Endometrial microvascular endothelial cells (primary cell): ENCODE data around the gene GRAMD1B. TPM values are rescaled to one million over a fixed set of nuclear protein-coding genes. Genes with fewer than 3 reads are reported as not detected.

Experiments
- in situ Hi-C: cut with HindIII; loops from 2 replicates; pipeline ENCODE4 v1.10.0; 2017; ENCODE audit warnings: low sequenced_read_pairs, low pct_unique_long_range_greater_than_20kb; ENCODE audit errors: inconsistent ontology term
- total RNA-seq: library from RNA; depleted of rRNA; stranded (reverse); fragments of >200 nt; gene quantifications from one replicate; pipeline ENCODE4 v1.2.3, GENCODE V29; 2015; ENCODE audit errors: inconsistent ontology term

Gene GRAMD1B
- total RNA-seq, 1 donor from 2014 or later: 61.4 TPM

DNA sequence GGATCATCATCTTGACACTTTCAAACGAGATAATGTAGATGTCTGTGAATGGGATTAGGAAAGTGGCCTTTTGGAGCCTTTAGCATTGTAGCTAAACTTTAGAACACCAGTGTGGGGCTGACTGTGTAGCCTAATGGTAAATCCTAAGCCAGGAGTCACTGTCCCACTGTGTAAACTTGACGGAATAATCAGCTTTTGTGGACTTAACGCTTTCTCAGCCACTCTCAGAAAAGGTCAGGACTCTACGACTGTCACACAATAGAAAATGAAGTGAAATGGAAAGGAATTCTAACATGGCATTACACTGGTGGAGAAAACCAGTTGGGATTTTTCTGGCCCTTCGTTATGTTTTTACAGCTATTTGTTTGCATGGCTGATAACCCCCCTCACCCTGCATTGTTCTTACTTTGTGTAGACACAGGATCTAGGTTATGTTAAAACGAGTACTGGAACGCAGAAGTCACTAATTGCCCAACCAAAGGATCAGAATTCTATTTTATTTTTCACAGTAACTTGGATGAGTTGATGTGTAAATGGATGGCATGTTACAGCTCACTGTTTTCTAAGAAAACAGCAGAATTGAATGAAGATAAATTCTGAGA, 22.0 kb upstream of the GRAMD1B start:
- in situ Hi-C loops: loop anchor here (10.0 kb wide), 1 partner anchor 103 kb away; no protein-coding TSS in a partner anchor

DNA sequence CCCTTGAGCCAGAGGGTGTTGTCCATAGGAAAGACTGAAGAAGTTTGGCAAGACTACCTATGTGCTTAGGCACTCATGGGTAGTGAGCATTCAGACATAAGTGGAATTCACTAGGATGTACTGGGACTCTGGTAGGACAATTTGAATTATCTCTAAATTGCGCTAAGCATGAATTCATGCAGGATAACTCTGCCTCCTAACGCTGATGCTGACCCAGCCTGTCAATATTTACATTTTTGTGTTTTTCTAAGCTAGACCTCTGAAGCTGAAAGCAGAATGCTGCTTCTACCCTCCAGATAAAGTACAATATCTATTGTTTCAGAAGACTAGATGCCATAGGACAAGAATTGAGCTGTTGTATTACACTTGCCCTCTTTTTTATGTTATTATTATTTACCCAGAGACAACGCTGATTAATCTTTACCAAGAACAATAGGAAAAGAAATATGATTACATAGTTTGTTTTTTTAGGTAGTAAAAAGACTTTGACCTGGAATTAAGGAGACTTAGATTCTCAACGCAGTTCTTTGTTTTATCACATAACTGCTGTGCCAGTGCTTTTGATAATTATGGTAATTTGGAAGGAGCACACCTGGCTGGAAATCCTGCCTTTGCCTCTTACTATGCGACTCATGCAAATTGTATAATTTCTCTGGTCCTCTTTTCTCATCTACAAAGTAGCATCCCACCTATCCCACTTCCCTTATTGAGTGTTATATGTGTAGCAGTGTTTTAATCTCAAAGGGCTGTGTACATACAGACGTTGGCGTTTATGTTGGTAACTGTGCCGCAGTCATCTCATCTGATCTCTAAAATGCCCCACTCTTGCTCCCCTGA, 21.2 kb upstream of the GRAMD1B start:
- in situ Hi-C loops: loop anchor here (10.0 kb wide), 1 partner anchor 104 kb away; no protein-coding TSS in a partner anchor

DNA sequence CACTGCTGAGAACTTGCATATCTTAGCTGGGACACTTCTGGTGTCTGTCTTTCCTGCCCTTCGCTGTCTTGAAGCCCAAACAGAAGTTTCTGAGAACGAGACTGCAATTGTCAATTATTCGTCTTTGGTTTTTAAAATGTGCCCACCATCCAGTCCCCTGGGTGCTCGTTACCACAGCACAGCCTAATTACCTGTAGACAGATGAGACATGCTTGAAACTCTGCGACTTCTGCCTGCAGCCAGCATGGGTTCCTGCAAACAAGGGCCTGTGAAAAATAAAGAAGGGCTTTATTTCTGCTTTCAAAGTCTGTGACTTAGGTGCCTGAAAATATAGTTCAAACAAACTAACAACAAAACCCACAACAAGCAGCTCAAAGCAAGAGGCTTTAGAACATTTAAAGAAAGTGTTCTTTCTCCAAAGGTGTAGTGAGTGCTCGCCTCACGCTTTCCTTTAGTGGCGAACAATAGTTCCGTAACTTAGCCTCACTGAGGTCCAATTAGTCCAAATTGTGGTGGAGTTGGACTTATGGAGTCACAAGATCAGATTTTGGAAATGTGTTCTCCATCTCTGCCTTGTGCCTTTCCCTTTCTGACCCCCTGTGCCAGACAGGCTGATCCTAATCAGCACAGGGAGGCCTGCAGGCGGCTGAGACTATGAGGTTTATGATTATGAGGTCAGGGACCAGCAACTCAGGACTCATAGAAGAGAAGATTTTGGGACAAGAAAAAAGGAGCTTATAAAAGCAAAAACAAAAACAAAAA, 20.4 kb upstream of the GRAMD1B start:
- in situ Hi-C loops: loop anchor here (10.0 kb wide), 1 partner anchor 105 kb away; no protein-coding TSS in a partner anchor

DNA sequence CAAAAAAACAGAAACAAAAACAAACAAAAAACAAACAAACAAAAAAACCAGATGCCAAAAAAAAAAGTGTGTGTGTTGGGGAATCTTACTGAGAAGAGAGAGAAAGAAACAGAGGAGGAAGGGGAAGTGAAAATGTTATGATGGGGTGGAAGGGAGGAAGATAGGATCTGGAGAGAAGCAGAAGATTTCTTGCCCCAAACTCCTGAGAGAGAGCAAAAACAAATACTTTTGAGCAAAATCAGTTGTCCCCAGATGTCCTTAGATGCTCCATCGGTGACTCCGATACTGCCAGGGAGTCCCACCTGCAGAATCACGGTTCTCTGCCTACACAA, 19.9 kb upstream of the GRAMD1B start:
- in situ Hi-C loops: no loop called here

DNA sequence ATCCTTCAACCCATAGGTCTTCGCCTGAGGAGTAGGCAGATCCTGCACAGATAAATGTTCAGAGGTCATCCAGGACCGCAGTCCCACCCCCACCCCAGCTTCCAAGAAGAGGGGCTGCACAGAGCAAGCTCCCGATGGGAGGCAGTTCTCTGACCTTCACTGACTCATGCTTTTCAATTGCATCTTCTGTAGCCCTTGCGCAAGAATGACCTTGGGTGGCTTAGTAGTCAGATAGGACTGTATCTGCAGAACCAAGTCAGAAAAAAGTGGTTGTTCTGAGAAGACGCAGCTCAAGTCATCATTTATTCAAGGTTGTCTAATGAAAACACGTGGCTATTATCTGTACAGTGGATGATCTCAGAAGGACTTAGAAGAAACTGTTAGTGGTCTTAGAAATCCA, 16.4 kb upstream of the GRAMD1B start:
- in situ Hi-C loops: no loop called here

DNA sequence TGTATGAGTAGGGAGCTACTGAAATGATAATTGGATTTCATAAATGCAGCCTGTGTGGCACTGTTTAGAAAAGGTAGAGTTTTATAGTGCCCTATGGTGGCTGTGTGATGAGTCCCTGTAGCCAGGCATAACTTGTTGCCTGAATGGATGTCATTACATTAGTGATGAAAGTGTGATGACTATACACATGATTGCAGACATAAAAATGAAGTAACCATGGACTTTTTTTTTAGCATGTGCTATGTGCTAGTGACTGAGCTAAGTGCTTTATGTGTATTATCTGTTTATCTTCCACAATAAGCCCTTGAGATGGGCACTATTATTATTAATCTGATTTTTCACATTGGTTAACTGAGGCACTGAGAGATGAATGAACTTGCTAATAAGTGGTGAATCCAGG, 13.5 kb upstream of the GRAMD1B start:
- in situ Hi-C loops: no loop called here

DNA sequence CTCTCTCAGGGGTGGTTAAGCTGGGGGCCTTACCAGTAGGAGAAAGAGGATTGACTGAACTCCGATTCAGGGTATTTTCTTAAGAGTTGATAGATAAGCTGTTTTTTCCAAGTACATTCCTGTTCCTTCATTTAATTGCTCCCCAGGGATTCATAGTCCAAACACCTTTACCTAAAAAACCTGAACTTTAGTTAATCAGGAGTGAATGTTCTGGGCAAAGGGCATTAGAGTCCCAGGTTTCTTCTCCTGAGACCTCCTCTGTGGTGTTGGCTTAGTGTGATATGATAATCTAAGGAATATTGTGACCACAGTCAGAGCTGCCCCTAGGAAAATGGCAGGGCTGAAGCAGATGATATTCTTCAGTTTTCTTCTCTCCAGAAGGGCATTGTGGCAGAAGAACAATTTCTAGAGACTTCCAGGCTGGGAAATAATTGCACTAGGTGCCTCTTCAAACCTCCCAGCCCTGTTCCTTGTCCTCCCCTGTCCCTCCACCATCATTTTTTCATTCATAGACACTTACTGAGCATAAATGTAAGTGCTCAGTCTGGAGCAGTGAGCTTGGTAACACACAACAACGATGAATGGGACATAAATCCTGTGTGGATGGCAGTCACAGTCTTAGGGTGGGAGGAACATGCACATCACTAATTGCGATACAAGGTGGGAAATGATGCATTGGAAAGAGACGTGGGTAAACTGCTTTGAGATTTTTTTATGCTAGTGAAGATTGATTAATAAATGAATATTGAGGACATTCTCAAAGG, 11.5 kb upstream of the GRAMD1B start:
- in situ Hi-C loops: no loop called here

DNA sequence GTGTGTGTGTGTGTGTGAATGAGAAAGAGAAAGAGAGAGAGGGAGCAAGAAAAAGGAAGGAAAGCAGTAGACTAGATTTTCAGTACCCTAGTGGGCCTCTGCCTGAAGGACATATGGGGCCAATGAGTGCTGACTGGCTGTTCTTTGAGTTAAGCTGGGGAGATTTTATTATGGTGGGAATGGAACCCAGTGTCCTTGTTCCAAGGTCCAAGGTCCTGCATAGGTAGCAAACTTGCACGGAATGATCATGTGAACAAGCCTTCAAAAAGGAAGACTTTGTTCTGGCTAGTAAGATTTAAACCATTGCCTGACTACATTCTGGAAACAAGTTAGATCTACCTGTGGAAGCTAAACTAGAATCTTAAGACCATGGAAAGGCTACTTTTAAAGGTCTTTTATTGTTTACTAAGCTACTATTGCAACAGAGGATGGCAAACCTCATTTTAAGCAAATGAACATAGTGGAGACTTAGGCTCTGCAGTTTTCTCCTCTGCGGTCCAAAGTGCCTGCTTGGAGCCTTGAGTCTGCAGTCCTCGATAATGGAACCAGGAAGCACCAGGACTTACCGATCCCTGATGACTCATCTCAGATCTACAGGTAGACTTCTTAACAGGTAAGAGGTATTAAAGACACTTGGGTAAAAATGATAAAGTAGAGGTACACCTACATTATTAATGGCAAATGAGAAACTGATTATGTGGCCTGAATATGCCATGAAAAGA, 10.2 kb upstream of the GRAMD1B start:
- in situ Hi-C loops: no loop called here

DNA sequence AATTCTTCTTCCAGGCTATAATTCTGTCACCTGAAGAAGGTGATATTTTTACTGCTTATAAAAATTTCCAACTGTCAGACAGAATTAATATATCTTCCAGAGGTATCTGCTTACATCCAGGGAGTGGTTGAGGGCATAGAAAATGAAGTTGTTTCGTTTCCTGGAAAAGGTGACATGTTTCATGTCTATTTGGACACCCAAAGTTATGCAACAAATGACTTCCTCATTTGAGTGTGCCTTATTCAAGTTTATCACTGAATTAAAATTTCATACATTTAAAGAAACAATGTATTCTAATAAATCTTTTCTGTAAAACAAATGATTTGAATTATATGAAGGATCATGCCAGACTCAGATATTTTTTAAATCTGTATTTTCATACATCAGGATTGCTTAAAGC, 8.5 kb upstream of the GRAMD1B start:
- in situ Hi-C loops: no loop called here

DNA sequence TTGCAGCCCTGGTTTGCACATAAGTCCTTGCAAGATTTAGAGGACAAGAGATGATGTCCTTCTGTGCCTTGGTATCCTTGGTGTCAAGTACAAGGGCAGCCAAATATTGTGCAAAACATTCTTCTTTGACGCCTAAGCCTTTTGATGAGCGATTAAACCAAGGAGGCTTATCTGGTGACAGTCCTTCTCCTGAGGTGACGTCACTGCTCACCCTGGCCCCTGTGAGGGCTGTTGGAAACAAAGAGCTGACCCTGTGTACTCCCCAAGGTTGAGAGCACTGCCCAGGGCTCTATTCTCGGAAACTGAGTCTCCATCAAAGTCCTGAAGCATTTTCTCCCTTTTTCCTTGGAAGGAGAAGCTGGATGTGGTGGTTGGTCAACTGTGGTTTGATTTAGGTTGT, 4.7 kb upstream of the GRAMD1B start:
- in situ Hi-C loops: no loop called here

DNA sequence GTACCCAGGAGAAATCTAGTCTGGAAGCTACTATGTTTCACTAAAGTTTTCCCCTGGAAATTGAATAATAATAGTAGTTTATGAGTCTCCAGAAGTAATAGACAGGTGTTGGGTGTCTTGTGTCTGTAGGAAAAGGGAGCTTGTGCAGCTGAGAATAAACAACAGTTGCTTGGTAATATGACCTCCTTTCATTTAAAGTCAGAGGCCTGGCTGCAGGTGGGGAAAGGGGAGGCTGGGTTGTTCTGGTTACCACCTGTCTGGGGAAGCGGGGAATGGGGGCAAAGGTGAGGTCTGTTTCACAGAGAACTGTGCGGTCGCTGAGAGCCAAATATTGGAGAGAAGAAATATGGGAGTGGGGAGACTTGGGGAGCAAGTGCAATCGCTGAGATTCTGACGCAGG, 3.3 kb upstream of the GRAMD1B start:
- in situ Hi-C loops: no loop called here

DNA sequence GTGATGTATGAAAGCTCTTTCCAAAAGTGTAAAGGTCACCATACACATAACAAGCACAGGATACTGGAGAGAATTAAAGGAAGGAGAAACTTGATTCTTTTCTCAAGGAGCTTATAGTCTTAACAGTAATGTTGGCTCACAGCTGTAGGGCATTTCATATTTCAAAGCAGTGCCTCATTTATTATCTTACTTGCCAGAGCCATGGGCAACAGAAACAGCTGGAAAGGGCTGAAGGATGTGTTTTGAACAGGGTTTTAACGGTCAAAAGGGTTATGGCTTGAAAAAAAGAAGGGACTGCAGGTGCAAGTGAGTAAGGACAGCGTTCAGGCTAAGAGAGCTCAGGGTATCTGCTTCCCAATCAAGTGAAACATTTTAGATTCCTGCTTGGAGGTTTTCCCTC, 2.7 kb upstream of the GRAMD1B start:
- in situ Hi-C loops: no loop called here

DNA sequence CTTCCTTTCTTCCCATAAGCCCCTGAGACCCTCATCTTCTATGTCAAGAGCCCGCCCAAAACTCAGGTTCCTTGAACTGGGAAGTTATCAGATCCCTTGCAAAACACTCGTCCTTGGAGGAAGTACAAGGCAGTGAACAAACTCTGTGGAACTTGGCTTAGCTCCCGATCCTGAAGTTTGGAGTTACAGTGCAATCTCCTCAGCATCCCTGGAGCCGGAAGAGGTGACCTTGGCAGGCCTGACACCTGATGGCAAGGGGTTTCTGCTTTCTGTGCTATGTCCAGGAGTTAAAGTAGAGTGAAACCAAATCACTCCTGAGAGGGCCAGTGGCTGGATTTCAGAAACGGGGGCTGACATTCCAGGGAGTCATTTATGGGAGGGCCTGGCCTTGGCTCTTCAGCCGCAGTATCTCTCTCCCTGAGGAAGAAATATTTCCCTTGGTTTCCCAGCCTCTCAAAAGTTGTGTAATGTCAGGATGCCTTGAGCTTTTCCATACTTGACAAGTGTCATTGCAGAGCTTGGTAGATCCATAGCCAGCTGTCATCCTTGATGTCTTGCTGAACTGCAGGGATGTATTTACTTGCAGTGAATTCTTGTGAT, 1.9 kb upstream of the GRAMD1B start:
- in situ Hi-C loops: no loop called here

DNA sequence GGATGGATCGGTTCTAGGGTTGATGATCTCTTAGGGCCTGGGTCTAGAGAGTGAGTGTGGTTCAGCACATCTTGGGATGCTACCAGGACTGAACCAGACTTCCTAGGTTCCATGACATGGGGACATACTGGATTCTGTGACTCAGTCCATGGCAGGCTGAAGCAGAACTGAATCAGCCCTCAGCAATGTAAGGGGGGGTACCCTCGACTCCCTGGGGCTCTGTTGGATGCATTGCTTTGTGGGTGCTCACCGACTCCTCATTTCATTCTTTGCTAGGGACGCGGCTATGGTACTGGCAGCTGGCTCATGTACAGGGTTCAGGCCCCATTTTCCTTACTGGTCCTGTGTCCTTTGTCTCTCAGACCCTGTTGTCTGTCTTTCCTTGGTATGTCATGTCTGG, 733 bp upstream of the GRAMD1B start:
- in situ Hi-C loops: no loop called here

DNA sequence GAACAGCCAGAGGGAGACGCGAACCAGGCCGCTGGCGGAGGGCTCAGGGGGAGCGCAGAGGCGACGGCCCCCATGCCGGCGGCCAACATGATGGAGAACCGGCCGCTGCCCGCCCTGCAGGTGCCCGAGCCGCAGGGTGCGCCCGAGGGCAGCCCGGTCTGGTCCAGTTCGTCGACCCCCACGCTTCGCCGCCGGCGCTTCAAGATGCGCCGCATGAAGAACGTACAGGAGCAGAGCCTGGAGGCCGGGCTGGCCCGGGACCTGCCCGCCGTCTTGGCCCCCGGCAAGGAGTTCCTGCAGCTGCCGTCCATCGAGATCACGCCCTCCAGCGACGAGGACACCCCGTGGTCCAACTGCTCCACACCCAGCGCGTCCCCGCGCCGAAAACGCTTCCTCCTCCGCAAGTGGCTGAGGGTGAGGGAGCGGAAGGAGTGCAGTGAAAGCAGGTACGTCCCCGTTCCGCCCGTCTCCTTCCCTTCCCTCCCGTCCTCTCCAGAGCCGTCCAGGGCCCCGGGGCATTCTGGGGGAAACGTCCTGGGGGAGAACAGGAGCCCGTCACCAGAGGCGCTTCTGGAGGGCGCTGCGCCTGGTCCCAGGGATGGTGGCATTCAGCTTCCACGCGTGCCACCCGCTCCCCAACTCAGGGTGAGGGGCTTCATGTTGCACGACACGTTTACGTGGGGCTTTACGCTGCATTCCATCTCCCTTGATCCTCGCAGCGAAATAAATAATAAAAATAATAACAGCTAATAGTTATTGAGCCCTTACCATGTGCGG, 840 bp downstream of the GRAMD1B start:
- in situ Hi-C loops: no loop called here

DNA sequence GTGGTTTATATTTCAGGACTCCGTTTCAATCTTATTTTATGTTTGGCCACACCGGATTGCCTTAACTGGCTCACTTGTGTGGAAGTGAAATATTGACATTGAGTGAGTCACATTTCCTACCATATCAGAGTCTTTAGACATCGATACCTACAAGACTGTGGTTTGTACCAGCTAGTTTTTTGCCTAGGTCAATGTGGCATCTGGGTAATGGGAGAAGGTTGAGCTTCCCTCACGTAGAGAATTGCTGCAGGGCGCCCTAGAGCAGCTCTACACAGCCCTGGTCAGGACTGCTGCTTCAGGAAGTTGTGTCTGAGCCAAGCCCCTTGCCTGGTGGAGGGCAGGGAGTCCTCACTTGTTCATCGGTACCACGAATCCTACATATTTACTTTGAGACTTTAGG, 1.6 kb downstream of the GRAMD1B start:
- in situ Hi-C loops: no loop called here

DNA sequence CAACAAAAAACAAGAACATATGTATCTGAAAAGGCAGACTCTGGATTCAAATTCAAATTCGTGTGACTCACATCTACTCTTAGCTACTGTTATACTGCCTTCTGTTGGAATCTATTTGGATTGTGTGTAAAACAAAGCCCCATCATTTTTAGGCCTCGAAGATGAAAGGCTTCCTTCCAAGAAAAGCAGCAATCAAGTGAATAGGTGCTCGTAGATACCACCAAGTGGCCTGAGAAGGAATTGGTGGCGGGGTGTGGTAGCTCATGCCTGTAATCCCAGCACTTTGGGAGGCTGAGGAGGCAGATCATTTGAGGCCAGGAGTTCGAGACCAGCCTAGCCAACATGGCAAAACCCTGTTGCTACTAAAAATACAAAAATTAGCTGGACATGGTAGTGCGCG, 4.2 kb downstream of the GRAMD1B start:
- in situ Hi-C loops: no loop called here

DNA sequence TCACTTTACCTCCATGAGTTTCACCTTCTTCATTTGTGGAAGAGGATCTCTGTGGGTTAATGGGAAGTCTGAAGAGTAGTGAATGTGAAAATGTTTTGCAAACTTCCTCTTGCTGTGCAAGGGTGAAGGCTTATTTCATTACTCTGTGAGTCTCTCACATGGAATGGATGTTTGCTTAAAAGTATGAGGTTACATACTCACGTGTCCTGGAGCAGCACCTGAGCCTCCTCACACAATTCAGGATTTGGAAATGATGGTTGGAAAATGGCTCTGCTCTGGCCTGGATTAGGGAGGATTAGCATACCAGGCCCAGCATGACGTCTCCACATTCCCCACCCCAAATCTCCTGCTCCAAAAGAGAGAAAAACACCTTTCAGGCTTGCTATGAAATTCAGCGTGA, 4.8 kb downstream of the GRAMD1B start:
- in situ Hi-C loops: no loop called here
